MG63 (cell line): Measurements from ENCODE around the gene SLC26A2. TPM values are rescaled to one million over a fixed set of nuclear protein-coding genes. Genes with fewer than 3 reads are reported as not detected.

Source experiments
- DNase-seq: peaks from one replicate; pipeline ENCODE4 v3.0.0-alpha.2; 2020
- H3K27me3 ChIP-seq: fragments of 250-450 bp; sonication (Bioruptor Pico); 2 replicates; pipeline ENCODE4 v1.5.1; 2020; ENCODE audit warnings: mild to moderate bottlenecking, moderate library complexity
- H3K36me3 ChIP-seq: fragments of 250-450 bp; sonication (Bioruptor Pico); 2 replicates; pipeline ENCODE4 v1.5.1; 2020; ENCODE audit warnings: mild to moderate bottlenecking, moderate library complexity
- H3K4me3 ChIP-seq: fragments of 250-450 bp; sonication (Bioruptor Pico); 2 replicates; pipeline ENCODE4 v1.5.1; 2020; ENCODE audit warnings: mild to moderate bottlenecking, moderate library complexity
- H3K9me3 ChIP-seq: fragments of 250-450 bp; sonication (Bioruptor Pico); 2 replicates; pipeline ENCODE4 v1.5.1; 2020; ENCODE audit warnings: mild to moderate bottlenecking, moderate library complexity
- total RNA-seq: library from RNA; depleted of rRNA; stranded (reverse); fragments of >200 nt; shearing (Covaris generic); gene quantifications from 2 replicates; pipeline ENCODE4 v1.2.3, GENCODE V29; 2014; ENCODE audit warnings: low replicate concordance

SLC26A2 gene
- total RNA-seq, 1 experiment from 2014 or later: 8.7 TPM

DNA sequence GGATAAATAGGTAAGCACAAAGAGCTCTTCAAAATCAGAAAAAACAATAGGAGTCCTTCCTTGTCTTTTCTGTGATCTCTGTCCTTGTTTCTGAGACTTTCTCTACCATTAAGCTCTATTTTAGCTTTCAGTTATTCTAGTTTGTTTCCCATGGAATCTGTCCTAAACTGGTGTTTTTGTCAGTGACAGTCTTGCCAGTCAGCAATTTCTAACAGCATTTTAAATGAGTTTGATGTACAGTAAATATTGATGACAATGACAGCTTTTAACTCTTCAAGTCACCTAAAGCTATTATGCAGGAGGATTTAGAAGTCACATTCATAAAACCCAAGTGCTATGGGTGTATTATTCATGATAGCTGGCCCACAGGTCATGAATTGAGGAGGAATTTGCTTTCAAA lies 21.9 kb downstream of the SLC26A2 start:
- no peaks in the 10 kb centered on the region; the same call in none of the 2 replicates for H3K36me3 ChIP-seq
- DNase-seq: no peak
- no peak overlapping the region for H3K4me3 ChIP-seq
- H3K27me3 ChIP-seq: no peaks in the 10 kb centered on the region
- no peaks in the 10 kb centered on the region for H3K9me3 ChIP-seq

- Histone ChIP-seq H3K36me3 (no peaks in the 10 kb centered on the region), H3K9me3 (no peaks in the 10 kb centered on the region), H3K27me3 (no peaks in the 10 kb centered on the region), H3K4me3 (no peak overlapping the region)
- DNase-seq: no peak
These were observed 27.6 kb downstream of the SLC26A2 start for GRCh38 chr5:149988126-149988525.

DNA sequence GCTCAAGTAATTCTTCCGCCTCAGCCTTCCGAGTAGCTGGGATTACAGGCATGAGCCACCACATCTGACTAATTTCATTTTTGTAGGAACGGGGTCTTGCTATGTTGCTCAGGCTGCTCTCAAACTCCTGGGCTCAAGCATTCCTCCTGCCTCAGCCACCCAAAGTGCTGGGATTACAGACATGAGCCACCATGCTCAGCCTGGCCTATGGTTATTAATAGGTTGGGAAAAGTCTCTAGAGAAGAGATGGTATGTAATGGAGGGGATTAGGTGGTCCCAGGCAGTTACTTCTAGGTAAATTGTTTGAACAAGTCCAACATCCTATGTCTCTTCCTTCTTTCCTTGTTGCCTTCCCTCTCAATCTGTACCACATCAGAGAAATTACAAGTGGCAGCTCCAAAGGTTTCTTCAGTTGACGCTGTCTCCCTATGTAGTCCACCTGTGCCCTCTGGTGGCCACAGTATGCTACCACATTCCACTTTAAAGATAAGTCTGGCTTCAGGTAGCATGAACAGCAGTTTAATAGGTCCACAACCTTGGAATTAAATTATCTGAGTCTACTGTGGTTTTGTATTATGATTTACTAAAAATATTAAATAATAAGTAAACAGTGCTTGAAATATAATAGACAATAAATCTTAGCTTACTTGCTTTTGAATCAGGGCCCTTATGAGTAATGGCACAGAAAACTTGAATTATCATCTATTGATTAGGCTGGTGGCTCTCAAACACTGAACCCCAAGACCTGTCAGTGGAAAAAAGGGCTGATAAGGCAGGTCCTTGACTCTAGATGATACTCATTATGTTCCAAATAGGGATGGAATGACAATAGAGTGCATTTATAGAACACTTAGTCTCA lies 30.2 kb downstream of the SLC26A2 start:
- H3K4me3 ChIP-seq: no peak overlapping the region
- peaks cover 3% of the 10 kb centered on the region; the same call in 1 of the 2 replicates for H3K36me3 ChIP-seq
- no peaks in the 10 kb centered on the region for H3K9me3 ChIP-seq
- peak; percentile 48 for DNase-seq
- no peaks in the 10 kb centered on the region for H3K27me3 ChIP-seq

- Histone ChIP-seq H3K36me3 (peaks cover 5% of the 10 kb centered on the region; the same call in 1 of the 2 replicates), H3K27me3 (no peaks in the 10 kb centered on the region), H3K4me3 (no peak overlapping the region), H3K9me3 (no peaks in the 10 kb centered on the region)
- no peak for DNase-seq
These were observed 32.9 kb downstream of the SLC26A2 start for GRCh38 chr5:149993471-149993870.

- peak; percentile 51 for DNase-seq
These were observed 35.0 kb downstream of the SLC26A2 start for GRCh38 chr5:149995385-149996204.

DNA sequence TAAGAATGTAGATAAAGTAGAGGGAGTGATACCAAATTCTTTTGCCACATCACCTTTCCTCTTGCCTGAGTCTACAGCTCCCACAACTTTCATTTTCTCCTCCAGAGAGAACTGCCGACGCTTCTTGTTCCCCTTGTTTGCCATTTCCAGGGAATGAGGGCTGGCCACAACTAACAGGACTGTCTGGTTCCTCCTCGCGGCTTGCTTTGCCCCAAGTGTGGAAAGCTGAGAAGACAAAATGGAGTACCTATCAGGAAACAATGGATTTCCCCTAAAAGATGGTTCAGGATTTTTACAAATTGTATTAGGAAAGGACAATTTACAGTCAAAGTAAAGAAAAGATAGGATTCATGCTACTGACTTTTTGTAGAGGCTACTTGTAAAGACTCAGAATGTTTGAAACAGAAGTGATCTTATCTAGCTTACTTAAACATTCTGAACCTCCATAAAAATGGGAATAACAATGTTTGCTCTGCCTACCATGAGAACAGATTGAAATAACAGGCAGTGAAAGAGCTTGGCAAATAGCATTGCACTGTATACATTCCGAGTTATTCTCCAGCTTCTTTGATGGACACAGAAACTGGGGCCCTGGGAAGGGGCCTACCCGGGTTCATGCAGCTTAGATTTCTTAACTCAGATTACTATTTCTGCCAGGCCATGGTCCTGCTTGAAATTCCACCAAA lies 35.8 kb downstream of the SLC26A2 start:
- Histone ChIP-seq H3K27me3 (no peaks in the 10 kb centered on the region), H3K36me3 (peaks cover 16% of the 10 kb centered on the region), H3K4me3 (no peak overlapping the region), H3K9me3 (no peaks in the 10 kb centered on the region)
- no peak for DNase-seq

More at GRCh38 chr5:149995385-149996204, 35.0 kb downstream of the SLC26A2 start:
- Histone ChIP-seq H3K4me3 (no peak overlapping the region), H3K36me3 (peaks cover 12% of the 10 kb centered on the region), H3K27me3 (no peaks in the 10 kb centered on the region), H3K9me3 (no peaks in the 10 kb centered on the region)

GRCh38 chr5:149998281-149998680 lies 37.7 kb downstream of the SLC26A2 start:
- H3K9me3 ChIP-seq: no peaks in the 10 kb centered on the region
- H3K27me3 ChIP-seq: no peaks in the 10 kb centered on the region
- H3K4me3 ChIP-seq: no peak overlapping the region
- DNase-seq: no peak
- peaks cover 30% of the 10 kb centered on the region for H3K36me3 ChIP-seq

DNA sequence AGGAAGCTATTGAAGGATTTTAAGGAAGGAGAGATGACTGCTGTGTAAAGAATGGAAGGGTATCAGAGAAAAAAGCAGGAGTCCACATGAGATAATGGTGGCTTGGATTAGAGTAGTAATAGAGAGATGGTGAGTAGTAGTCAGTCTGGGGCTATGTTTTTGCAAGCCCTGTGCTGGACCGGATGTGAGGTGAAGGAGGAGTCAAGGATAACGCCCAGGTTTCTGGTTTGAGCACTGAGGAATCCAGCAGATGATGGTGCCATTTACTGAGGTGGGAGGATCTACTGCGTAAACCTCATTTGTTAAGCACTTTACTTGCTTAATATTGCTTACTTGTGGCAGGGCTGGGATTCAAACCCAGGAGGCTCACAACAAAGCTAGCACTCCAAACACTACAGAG lies 38.8 kb downstream of the SLC26A2 start:
- DNase-seq: no peak
- Histone ChIP-seq H3K27me3 (no peaks in the 10 kb centered on the region), H3K36me3 (peaks cover 37% of the 10 kb centered on the region), H3K9me3 (no peaks in the 10 kb centered on the region), H3K4me3 (peak overlapping the region; percentile 94)

GRCh38 chr5:149999866-150000255 lies 39.3 kb downstream of the SLC26A2 start:
- Histone ChIP-seq H3K36me3 (peaks cover 42% of the 10 kb centered on the region), H3K4me3 (peak overlapping the region; percentile 94), H3K27me3 (no peaks in the 10 kb centered on the region), H3K9me3 (no peaks in the 10 kb centered on the region)
- DNase-seq: no peak

GRCh38 chr5:150000256-150000989 lies 39.9 kb downstream of the SLC26A2 start, which contains the start of the genes HMGXB3 and TIGD6:
TSS of gene HMGXB3 (plus strand) at chr5:150000739. CDS start at chr5:150004853, 4,114 bp downstream.
TSS of gene TIGD6 (minus strand) at chr5:150000654. CDS start at chr5:149996348, 4,306 bp downstream.
- H3K27me3 ChIP-seq: no peaks in the 10 kb centered on the region
- H3K9me3 ChIP-seq: no peaks in the 10 kb centered on the region
- peak within 1 kb of the TSS; percentile 94 for H3K4me3 ChIP-seq
- peak; percentile 98 for DNase-seq
- H3K36me3 ChIP-seq: peaks cover 46% of the 10 kb centered on the region

- no peaks in the 10 kb centered on the region for H3K27me3 ChIP-seq
- no peaks in the 10 kb centered on the region for H3K9me3 ChIP-seq
- H3K36me3 ChIP-seq: peaks cover 47% of the 10 kb centered on the region
- peak; percentile 54 for DNase-seq
- H3K4me3 ChIP-seq: peak overlapping the region; percentile 94
These were observed 40.6 kb downstream of the SLC26A2 start for GRCh38 chr5:150000990-150001659.

DNA sequence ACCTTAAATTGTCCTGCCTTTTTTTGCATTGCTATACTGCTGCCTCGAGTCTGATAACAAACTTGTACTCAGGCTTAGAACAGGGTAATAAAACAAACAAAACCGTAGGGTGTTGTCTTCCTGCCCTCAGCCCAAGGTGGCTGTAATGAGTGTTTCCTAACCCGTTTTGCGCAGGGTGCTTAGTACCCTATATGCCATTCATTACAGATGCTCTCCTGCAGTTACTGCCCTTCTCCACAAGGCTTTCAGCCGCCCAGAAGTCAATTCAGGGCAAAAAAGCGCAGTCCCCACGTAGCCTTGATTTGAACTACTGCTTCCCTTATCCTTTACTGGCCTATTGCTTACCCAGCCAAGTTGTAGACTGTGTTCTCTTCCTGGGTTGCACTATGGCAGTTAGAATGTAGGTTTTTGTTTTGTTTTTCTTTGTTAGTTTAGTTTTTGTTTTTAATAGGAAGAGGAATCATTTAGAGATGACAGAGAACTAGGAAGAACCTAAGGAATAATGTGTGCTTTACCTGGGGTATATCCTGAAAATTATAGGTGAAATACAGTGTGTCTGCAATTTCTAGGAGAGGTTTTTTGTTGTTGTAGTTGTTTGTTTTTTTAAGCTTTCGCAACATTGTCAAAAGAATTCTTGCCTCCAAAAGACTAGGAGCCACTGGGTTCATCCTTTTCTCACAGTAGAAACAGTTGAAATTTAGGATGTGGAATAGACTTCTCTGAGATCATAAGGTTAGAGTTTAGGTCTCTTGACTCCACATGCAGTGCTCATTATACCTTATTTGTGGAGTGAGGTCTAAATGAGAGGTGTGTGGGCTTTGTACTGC lies 41.3 kb downstream of the SLC26A2 start:
- peak overlapping the region; percentile 94 for H3K4me3 ChIP-seq
- DNase-seq: peak; percentile 75
- peaks cover 55% of the 10 kb centered on the region for H3K36me3 ChIP-seq
- H3K9me3 ChIP-seq: no peaks in the 10 kb centered on the region
- H3K27me3 ChIP-seq: no peaks in the 10 kb centered on the region

DNA sequence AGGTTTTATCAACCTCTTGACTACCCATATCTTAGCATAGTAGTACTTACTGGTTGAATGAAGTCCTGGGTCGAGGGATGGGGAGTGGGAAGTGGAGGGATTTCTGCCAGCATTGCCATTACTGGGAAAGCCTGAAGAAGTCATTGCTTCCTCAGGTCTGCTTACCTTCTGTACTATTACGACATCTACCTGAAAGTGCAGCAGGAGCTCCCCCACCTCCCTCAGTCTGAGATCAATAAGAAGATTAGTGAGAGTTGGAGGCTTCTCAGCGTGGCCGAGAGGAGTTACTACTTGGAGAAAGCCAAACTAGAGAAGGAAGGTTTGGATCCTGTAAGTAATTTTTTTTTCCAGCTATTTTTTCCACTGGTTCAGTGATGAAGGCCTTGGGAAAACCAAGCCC lies 45.8 kb downstream of the SLC26A2 start:
- no peaks in the 10 kb centered on the region for H3K9me3 ChIP-seq
- H3K27me3 ChIP-seq: no peaks in the 10 kb centered on the region
- H3K4me3 ChIP-seq: no peak overlapping the region
- no peak for DNase-seq
- peaks cover 89% of the 10 kb centered on the region for H3K36me3 ChIP-seq

- no peak overlapping the region for H3K4me3 ChIP-seq
- no peaks in the 10 kb centered on the region for H3K9me3 ChIP-seq
- no peaks in the 10 kb centered on the region for H3K27me3 ChIP-seq
- DNase-seq: no peak
- peaks cover 92% of the 10 kb centered on the region for H3K36me3 ChIP-seq
These were observed 46.5 kb downstream of the SLC26A2 start for GRCh38 chr5:150007050-150007449.
